Kidney (tissue), 14 donors: ENCODE data around the gene RRAD. TPM values are rescaled to one million over a fixed set of nuclear protein-coding genes. Genes with fewer than 3 reads are reported as not detected.

Experiments used
- DNase-seq, 5 donors: peaks; one replicate each; pipeline ENCODE4 v3.0.0-alpha.2; 2013 to 2020
- FAIRE-seq: peaks from 2 replicates; lab custom pipeline; 2012; peaks lifted over from hg19 to GRCh38; lab: Jason Lieb, UNC
- H3K27ac ChIP-seq, 2 donors: one replicate each; pipeline ENCODE4 v1.7.0; 2013; ENCODE audit warnings: low read depth in 2 of 2, low read length in 2 of 2, inconsistent platforms in 1 of 2
- H3K27me3 ChIP-seq: one replicate; pipeline ENCODE4 v1.7.1; 2013; ENCODE audit warnings: low read length, inconsistent platforms; ENCODE audit not compliant: control insufficient read depth, insufficient read depth
- H3K36me3 ChIP-seq, 3 donors: one replicate each; pipeline versions ENCODE4 v1.7.0 to v1.7.1; 2013; ENCODE audit warnings: low read length in 3 of 3, control low read depth in 1 of 3, inconsistent platforms in 1 of 3; ENCODE audit not compliant: insufficient read depth in 3 of 3, control insufficient read depth in 2 of 3
- H3K4me1 ChIP-seq, 3 donors: one replicate each; pipeline versions ENCODE4 v1.7.0 to v1.7.1; 2013; ENCODE audit warnings: low read length in 3 of 3, inconsistent platforms in 1 of 3, low read depth in 1 of 3; ENCODE audit not compliant: control insufficient read depth in 2 of 3, insufficient read depth in 2 of 3
- H3K4me3 ChIP-seq, 3 donors: one replicate each; pipeline versions ENCODE4 v1.7.0 to v1.8.1; 2013; ENCODE audit warnings: low read length in 3 of 3, control low read depth in 1 of 3, inconsistent platforms in 1 of 3
- H3K9ac ChIP-seq, 3 donors: one replicate each; pipeline versions ENCODE4 v1.7.0 to v1.7.1; 2013; ENCODE audit warnings: low read length in 3 of 3, control low read depth in 1 of 3, inconsistent platforms in 1 of 3
- H3K9me3 ChIP-seq, 3 donors: one replicate each; pipeline versions ENCODE4 v1.7.0 to v1.7.1; 2013; ENCODE audit warnings: low read length in 3 of 3, control low read depth in 1 of 3, inconsistent platforms in 1 of 3; ENCODE audit not compliant: control insufficient read depth in 2 of 3, insufficient read depth in 1 of 3
- intact Hi-C: fragments of 100-400 bp; cut with DNase I; formaldehyde crosslinking; loops from one replicate; pipeline ENCODE4 v1.11.1; 2022
- polyA plus RNA-seq: library from polyadenylated mRNA; stranded (reverse); fragments of 350-450 nt; fragmentation: Illumina TruSeq; extraction: RNeasy Lipid Tissue Mini Kit (QIAGEN cat#74804); gene quantifications from one replicate; pipeline ENCODE4 v1.2.3, GENCODE V29; 2014; ENCODE audit warnings: low read depth, low replicate concordance; ENCODE audit not compliant: insufficient read depth
- total RNA-seq: library from RNA; stranded (reverse); fragmentation: NEBNext Ultra II Directional; extraction: Animal tissue kit (Norgen Biotek cat#: 25700); gene quantifications from one replicate; pipeline ENCODE4 v1.2.1, GENCODE V29; 2021
- TF ChIP-seq, protein P1 (sequence below): IDR thresholded peaks from 3 replicates; pipeline ENCODE4 v1.5.1; 2012; ENCODE audit warnings: mild to moderate bottlenecking, moderate library complexity, borderline replicate concordance; ENCODE audit not compliant: insufficient read depth; ENCODE audit errors: extremely low read depth
- donor health status: control.
- donor health status: control.
- donor health status: control.
- donor health status: control.
- donor health status: control.
- donor health status: DM: yes; HTN: yes; CAD: no.
- donor health status: Normal renal cell carcinoma (clear cell type).

RRAD gene
- total and polyA plus RNA-seq, 2 donors from 2014 or later, result 14.3 to 90.9 TPM

DNA sequence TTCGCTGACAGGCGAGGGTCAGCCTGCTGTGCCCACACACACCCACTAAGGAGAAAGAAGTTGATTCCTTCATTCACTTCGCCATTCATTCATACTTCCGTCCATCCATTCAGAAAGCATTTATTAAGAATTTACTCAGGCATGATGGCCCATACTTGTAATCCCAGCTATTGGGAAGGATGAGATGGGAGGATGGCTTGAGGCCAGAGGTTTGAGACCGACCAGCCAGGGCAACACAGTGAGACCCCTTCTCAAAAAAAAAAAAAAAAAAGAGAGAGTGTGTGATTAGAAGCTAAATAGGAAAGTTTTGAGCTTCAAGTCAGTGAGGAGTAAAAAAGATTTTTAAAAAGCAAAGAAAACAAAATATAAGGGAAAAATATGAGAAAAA lies 18.7 kb upstream of the RRAD start:
- H3K4me3 ChIP-seq, result no peak overlapping the region
- H3K27me3 ChIP-seq, result peaks cover 2% of the 10 kb centered on the region
- H3K27ac ChIP-seq, result no peak overlapping the region
- intact Hi-C loops, result no loop called here
- H3K4me1 ChIP-seq, result peaks cover 0 to 10% (median 10%) of the 10 kb centered on the region in 3 donors
- TF ChIP-seq, protein P1, sequence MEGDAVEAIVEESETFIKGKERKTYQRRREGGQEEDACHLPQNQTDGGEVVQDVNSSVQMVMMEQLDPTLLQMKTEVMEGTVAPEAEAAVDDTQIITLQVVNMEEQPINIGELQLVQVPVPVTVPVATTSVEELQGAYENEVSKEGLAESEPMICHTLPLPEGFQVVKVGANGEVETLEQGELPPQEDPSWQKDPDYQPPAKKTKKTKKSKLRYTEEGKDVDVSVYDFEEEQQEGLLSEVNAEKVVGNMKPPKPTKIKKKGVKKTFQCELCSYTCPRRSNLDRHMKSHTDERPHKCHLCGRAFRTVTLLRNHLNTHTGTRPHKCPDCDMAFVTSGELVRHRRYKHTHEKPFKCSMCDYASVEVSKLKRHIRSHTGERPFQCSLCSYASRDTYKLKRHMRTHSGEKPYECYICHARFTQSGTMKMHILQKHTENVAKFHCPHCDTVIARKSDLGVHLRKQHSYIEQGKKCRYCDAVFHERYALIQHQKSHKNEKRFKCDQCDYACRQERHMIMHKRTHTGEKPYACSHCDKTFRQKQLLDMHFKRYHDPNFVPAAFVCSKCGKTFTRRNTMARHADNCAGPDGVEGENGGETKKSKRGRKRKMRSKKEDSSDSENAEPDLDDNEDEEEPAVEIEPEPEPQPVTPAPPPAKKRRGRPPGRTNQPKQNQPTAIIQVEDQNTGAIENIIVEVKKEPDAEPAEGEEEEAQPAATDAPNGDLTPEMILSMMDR, result no peak
- no peaks in the 10 kb centered on the region for H3K9me3 ChIP-seq
- H3K9ac ChIP-seq, result no peak overlapping the region
- peaks cover 0 to 37% (median 30%) of the 10 kb centered on the region in 3 donors for H3K36me3 ChIP-seq
- no peak for FAIRE-seq
- no peak for DNase-seq

DNA sequence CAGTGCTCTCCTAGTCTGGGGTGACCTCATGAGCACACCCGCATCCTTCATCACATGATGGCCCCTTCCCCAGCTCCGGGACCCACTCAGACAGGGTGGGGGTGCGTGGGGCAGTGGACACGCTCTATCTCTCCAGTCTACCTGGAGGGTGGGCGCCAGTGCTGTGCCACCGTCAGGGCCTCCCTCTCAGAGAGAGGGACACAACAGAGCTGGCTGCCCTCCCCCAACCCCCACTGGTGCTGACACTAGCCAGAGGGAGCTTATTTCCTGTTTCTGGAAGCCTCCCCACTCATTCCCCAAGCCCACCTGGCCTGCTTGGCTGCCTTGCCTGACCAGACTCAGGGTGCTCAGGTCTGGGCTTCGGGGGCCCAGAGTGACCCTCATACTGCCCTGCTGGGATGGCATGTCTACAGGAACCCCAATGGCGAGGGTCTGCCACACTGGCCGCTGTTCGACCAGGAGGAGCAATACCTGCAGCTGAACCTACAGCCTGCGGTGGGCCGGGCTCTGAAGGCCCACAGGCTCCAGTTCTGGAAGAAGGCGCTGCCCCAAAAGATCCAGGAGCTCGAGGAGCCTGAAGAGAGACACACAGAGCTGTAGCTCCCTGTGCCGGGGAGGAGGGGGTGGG lies 18.2 kb upstream of the RRAD start:
- no peak for FAIRE-seq
- TF ChIP-seq, protein P1, result no peak
- Histone ChIP-seq H3K9me3 (no peaks in the 10 kb centered on the region), H3K36me3 (peaks cover 0 to 42% (median 33%) of the 10 kb centered on the region in 3 donors), H3K4me3 (no peak overlapping the region), H3K9ac (no peak overlapping the region), H3K27me3 (peaks cover 2% of the 10 kb centered on the region), H3K4me1 (peaks cover 0 to 9% (median 5%) of the 10 kb centered on the region in 3 donors), H3K27ac (no peak overlapping the region)
- DNase-seq, result no peak
- intact Hi-C loops, result no loop called here

DNA sequence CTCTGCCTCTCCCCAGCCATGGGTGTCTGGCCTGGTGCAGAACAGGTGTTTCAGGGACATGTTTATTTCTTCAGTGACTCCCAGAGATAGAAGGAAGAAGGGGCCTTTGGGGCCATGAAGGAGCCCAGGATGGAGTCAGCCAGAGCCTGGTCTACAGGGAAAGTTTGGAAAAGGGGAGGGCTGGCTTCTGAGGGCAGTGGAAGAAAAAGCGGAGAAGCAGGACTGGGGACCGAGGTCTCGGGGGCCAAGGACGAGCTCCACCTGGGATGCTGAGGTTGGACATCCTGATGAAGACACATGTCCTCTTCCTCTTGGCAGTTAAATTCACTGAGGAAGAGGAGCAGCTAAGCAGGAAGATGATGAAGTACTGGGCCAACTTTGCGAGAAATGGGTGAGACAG lies 17.6 kb upstream of the RRAD start:
- no peak for FAIRE-seq

More for the DNA sequence above, 17.6 kb upstream of the RRAD start:
- intact Hi-C loops, result no loop called here
- Histone ChIP-seq H3K4me1 (peaks cover 0 to 10% (median 2%) of the 10 kb centered on the region in 3 donors), H3K27me3 (peaks cover 2% of the 10 kb centered on the region), H3K4me3 (no peak overlapping the region), H3K9me3 (no peaks in the 10 kb centered on the region), H3K9ac (no peak overlapping the region), H3K36me3 (peaks cover 0 to 47% (median 33%) of the 10 kb centered on the region in 3 donors), H3K27ac (no peak overlapping the region)
- DNase-seq, result no peak
- TF ChIP-seq, protein P1, result no peak
